ENCODE data around the gene DNAJB6. TPM values are rescaled to one million over a fixed set of nuclear protein-coding genes. Genes with fewer than 3 reads are reported as not detected.

Gene DNAJB6
- total and polyA plus RNA-seq, 2 donors (not counting 3 experiments of a cell fraction or from before 2014, with no cell fraction given): 69.6 to 135 TPM

- no peak overlapping the region for H2AFZ ChIP-seq (ENCODE audit: low read depth, low read length)
- H3K36me3 ChIP-seq (ENCODE audit: control insufficient read depth in 2 of 2, extremely low read depth in 1 of 2, insufficient read depth in 2 of 2, low read length in 2 of 2): no peaks in the 10 kb centered on the region
- no peaks in the 10 kb centered on the region for H3K4me1 ChIP-seq (ENCODE audit: control insufficient read depth, extremely low read depth, insufficient read depth, low read length)
- H3K4me2 ChIP-seq (ENCODE audit: insufficient read depth, low read length): no peak overlapping the region
- FAIRE-seq (no peak), DNase-seq (ENCODE audit: low read depth, low spot score) (no peak)
- H3K9ac ChIP-seq (replicated peaks; ENCODE audit: extremely low read depth, insufficient read depth, low read length): no peak overlapping the region
- H3K27ac ChIP-seq (ENCODE audit: insufficient read depth, low read depth, low read length): no peak overlapping the region
- CTCF ChIA-PET: no interaction called here
- no peaks in the 10 kb centered on the region for H3K27me3 ChIP-seq (ENCODE audit: control insufficient read depth in 2 of 2, insufficient read depth in 2 of 2, low read length in 2 of 2)
- H3K9me3 ChIP-seq (replicated peaks; ENCODE audit: control insufficient read depth, insufficient read depth, low read length): no peaks in the 10 kb centered on the region
- POLR2A ChIA-PET: no interaction called here
- no peaks in the 10 kb centered on the region for H3K9me1 ChIP-seq (replicated peaks; ENCODE audit: control insufficient read depth, extremely low read depth, insufficient read depth, low read length)
- dilution Hi-C loops (cut with MboI; ENCODE audit: extremely low pct_ligation_motif_present, low sequenced_read_pairs) (no loop called here), intact Hi-C loops (cut with micrococcal nuclease) (no loop called here)
- BruUV-seq (replicated peaks): no TSS peak
- H4K20me1 ChIP-seq (replicated peaks; ENCODE audit: control insufficient read depth, extremely low read depth, insufficient read depth, low read length): no peaks in the 10 kb centered on the region
- no peak overlapping the region for H3K4me3 ChIP-seq (replicated peaks in 1 of 3; ENCODE audit: insufficient read depth in 1 of 3, low read depth in 1 of 3, low read length in 3 of 3)
- no peak for TF ChIP-seq MAX (IDR thresholded peaks at IDR 0.05; ENCODE audit: insufficient read depth, insufficient read length)
- TF ChIP-seq FOS (IDR thresholded peaks at IDR 0.05; ENCODE audit: borderline replicate concordance, insufficient read depth, low read length): no peak
- no peak for TF ChIP-seq MYC (IDR thresholded peaks at IDR 0.05; ENCODE audit: low read depth, low read length)
- TF ChIP-seq GATA2 (IDR thresholded peaks at IDR 0.05; ENCODE audit: insufficient read depth, insufficient read length, low read depth, low read length): no peak
- no peak for TF ChIP-seq JUN (IDR thresholded peaks at IDR 0.05; ENCODE audit: borderline replicate concordance, insufficient read depth, insufficient read length, low read depth)
- TF ChIP-seq EZH2 (IDR thresholded peaks at IDR 0.05; ENCODE audit: borderline replicate concordance, low read depth, low read length, severe bottlenecking): no peak
- TF ChIP-seq CTCF (IDR thresholded peaks at IDR 0.05; ENCODE audit: extremely low read depth in 1 of 2, insufficient read depth in 1 of 2, low read depth in 1 of 2, low read length in 2 of 2): no peak
- no peak for TF ChIP-seq POLR2A (IDR thresholded peaks at IDR 0.05; ENCODE audit: low read depth, low read length)
- TF ChIP-seq POLR2AphosphoS5 (IDR thresholded peaks at IDR 0.05; ENCODE audit: insufficient read depth, low read depth, low read length): no peak
- no peaks in the 10 kb centered on the region for H3K79me2 ChIP-seq (ENCODE audit: control insufficient read depth, insufficient read depth, low read length)
These were observed 42.0 kb upstream of the DNAJB6 start for GRCh38 chr7:157294773-157295172.
